AG09309 (cell line): ENCODE data around the gene KAZN.

Source experiments
- DNase-seq: peaks from one replicate; pipeline ENCODE4 v3.0.0-alpha.2; 2010; ENCODE audit warnings: low read depth
- H3K4me3 ChIP-seq: 2 replicates; pipeline ENCODE4 v1.5.1; 2011; ENCODE audit warnings: mild to moderate bottlenecking, low read depth, low read length, moderate library complexity; ENCODE audit not compliant: control insufficient read depth
- CTCF ChIP-seq: IDR thresholded peaks from 2 replicates; pipeline ENCODE4 v1.5.1; 2011; ENCODE audit warnings: mild to moderate bottlenecking, low read depth, low read length, inconsistent platforms; ENCODE audit not compliant: insufficient read depth, control insufficient read depth; ENCODE audit errors: missing control alignments

KAZN gene

GRCh38 chr1:14600405-14601112 is 2.1 kb downstream of the KAZN start:
- H3K4me3 ChIP-seq = no peak overlapping the region
- no peak for TF ChIP-seq CTCF

GRCh38 chr1:14602136-14602535 is 3.7 kb downstream of the KAZN start:
- no peak overlapping the region for H3K4me3 ChIP-seq
- DNase-seq = no peak
- no peak for TF ChIP-seq CTCF

More at GRCh38 chr1:14600405-14601112, 2.1 kb downstream of the KAZN start:
- no peak for DNase-seq

- DNase-seq = no peak
- TF ChIP-seq CTCF = no peak
- no peak overlapping the region for H3K4me3 ChIP-seq
Measured at GRCh38 chr1:14603645-14604044, 5.2 kb downstream of the KAZN start.

- no peak for DNase-seq
- no peak for TF ChIP-seq CTCF
- no peak overlapping the region for H3K4me3 ChIP-seq
Measured at GRCh38 chr1:14604414-14604813, 5.9 kb downstream of the KAZN start.

- H3K4me3 ChIP-seq = no peak overlapping the region
- no peak for TF ChIP-seq CTCF
- DNase-seq = no peak
Measured at GRCh38 chr1:14605945-14606344, 7.5 kb downstream of the KAZN start.

- DNase-seq = no peak
- peak; percentile 36 for TF ChIP-seq CTCF
- H3K4me3 ChIP-seq = no peak overlapping the region
Measured at GRCh38 chr1:14606632-14607031, 8.1 kb downstream of the KAZN start.
